ENCODE results near the gene ITIH2.
A peak's percentile ranks its signal among the peaks of the same experiment; 100 is the strongest.

Gene ITIH2

GRCh38 chr10:7696545-7696944, 6.6 kb upstream of the ITIH2 start:
- in situ Hi-C loops (cut with HindIII; ENCODE audit: low pct_ligation_motif_present, low sequenced_read_pairs), result no loop called here
- H3K36me3 ChIP-seq (replicated peaks), result no peaks in the 10 kb centered on the region
- H3K27ac ChIP-seq, result no peak overlapping the region
- no peak for TF ChIP-seq CTCF (IDR thresholded peaks at IDR 0.05; ENCODE audit: low read depth, low read length, missing control alignments)
- no peak for DNase-seq
- no peaks in the 10 kb centered on the region for H3K27me3 ChIP-seq (replicated peaks)
- H3K4me3 ChIP-seq (ENCODE audit: low read depth, low read length), result no peak overlapping the region

GRCh38 chr10:7697426-7697825, 5.7 kb upstream of the ITIH2 start:
- TF ChIP-seq CTCF (IDR thresholded peaks at IDR 0.05; ENCODE audit: low read depth, low read length, missing control alignments), result no peak
- no peaks in the 10 kb centered on the region for H3K36me3 ChIP-seq (replicated peaks)
- no peak overlapping the region for H3K27ac ChIP-seq
- no peaks in the 10 kb centered on the region for H3K27me3 ChIP-seq (replicated peaks)
- no peak for DNase-seq
- in situ Hi-C loops (cut with HindIII; ENCODE audit: low pct_ligation_motif_present, low sequenced_read_pairs), result no loop called here
- H3K4me3 ChIP-seq (ENCODE audit: low read depth, low read length), result no peak overlapping the region

GRCh38 chr10:7700577-7701125, 2.5 kb upstream of the ITIH2 start:
- Histone ChIP-seq H3K27ac (no peak overlapping the region), H3K4me3 (ENCODE audit: low read depth, low read length) (no peak overlapping the region), H3K27me3 (replicated peaks) (no peaks in the 10 kb centered on the region), H3K36me3 (replicated peaks) (no peaks in the 10 kb centered on the region)
- in situ Hi-C loops (cut with HindIII; ENCODE audit: low pct_ligation_motif_present, low sequenced_read_pairs), result no loop called here
- DNase-seq, result peak; percentile 5
- no peak for TF ChIP-seq CTCF (IDR thresholded peaks at IDR 0.05; ENCODE audit: low read depth, low read length, missing control alignments)

- Histone ChIP-seq H3K27ac (no peak overlapping the region), H3K27me3 (replicated peaks) (no peaks in the 10 kb centered on the region), H3K36me3 (replicated peaks) (no peaks in the 10 kb centered on the region), H3K4me3 (ENCODE audit: low read depth, low read length) (no peak overlapping the region)
- no peak for DNase-seq
- TF ChIP-seq CTCF (IDR thresholded peaks at IDR 0.05; ENCODE audit: low read depth, low read length, missing control alignments), result no peak
- in situ Hi-C loops (cut with HindIII; ENCODE audit: low pct_ligation_motif_present, low sequenced_read_pairs), result no loop called here
Measured at GRCh38 chr10:7701158-7701742, 1.9 kb upstream of the ITIH2 start.

GRCh38 chr10:7702288-7702812, 766 bp upstream of the ITIH2 start:
- Histone ChIP-seq H3K27me3 (replicated peaks) (no peaks in the 10 kb centered on the region), H3K36me3 (replicated peaks) (no peaks in the 10 kb centered on the region), H3K4me3 (ENCODE audit: low read depth, low read length) (no peak overlapping the region), H3K27ac (no peak overlapping the region)
- in situ Hi-C loops (cut with HindIII; ENCODE audit: low pct_ligation_motif_present, low sequenced_read_pairs), result no loop called here
- TF ChIP-seq CTCF (IDR thresholded peaks at IDR 0.05; ENCODE audit: low read depth, low read length, missing control alignments), result no peak
- DNase-seq, result no peak
